ENCODE results near the gene SLC35F1.

DNA sequence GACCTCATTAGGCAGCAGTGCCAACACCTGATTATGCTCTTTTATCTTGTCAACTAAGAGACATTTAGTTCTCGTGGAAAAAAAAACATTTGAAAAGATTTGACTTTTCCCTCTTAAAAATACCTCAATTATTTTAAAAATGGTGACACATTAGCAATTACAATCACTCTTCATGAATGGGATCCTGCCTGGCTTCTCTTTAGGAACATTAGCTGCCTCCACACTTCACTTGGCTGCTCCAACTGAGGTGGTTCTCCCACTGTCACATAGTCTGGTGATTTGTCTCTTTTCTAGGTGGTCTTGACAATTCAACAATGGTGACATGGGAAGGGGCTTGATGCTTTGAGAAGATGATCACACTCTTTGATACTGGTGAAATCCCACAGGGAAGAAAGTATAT, 26.2 kb upstream of the SLC35F1 start:
- TF ChIP-seq, protein P1, sequence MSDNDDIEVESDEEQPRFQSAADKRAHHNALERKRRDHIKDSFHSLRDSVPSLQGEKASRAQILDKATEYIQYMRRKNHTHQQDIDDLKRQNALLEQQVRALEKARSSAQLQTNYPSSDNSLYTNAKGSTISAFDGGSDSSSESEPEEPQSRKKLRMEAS (IDR thresholded peaks at IDR 0.05) = no peak
- TF ChIP-seq YY1 (IDR thresholded peaks at IDR 0.05; ENCODE audit: low read depth) (no peak), TCF12 (IDR thresholded peaks at IDR 0.05; ENCODE audit: low read depth) (no peak), RAD21 (IDR thresholded peaks at IDR 0.05; ENCODE audit: low read depth) (no peak), EP300 (IDR thresholded peaks at IDR 0.05; ENCODE audit: borderline replicate concordance) (no peak)
- TF ChIP-seq, protein P2, sequence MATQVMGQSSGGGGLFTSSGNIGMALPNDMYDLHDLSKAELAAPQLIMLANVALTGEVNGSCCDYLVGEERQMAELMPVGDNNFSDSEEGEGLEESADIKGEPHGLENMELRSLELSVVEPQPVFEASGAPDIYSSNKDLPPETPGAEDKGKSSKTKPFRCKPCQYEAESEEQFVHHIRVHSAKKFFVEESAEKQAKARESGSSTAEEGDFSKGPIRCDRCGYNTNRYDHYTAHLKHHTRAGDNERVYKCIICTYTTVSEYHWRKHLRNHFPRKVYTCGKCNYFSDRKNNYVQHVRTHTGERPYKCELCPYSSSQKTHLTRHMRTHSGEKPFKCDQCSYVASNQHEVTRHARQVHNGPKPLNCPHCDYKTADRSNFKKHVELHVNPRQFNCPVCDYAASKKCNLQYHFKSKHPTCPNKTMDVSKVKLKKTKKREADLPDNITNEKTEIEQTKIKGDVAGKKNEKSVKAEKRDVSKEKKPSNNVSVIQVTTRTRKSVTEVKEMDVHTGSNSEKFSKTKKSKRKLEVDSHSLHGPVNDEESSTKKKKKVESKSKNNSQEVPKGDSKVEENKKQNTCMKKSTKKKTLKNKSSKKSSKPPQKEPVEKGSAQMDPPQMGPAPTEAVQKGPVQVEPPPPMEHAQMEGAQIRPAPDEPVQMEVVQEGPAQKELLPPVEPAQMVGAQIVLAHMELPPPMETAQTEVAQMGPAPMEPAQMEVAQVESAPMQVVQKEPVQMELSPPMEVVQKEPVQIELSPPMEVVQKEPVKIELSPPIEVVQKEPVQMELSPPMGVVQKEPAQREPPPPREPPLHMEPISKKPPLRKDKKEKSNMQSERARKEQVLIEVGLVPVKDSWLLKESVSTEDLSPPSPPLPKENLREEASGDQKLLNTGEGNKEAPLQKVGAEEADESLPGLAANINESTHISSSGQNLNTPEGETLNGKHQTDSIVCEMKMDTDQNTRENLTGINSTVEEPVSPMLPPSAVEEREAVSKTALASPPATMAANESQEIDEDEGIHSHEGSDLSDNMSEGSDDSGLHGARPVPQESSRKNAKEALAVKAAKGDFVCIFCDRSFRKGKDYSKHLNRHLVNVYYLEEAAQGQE (IDR thresholded peaks at IDR 0.05; ENCODE audit: low read depth) = no peak

All from Ishikawa (cell line).